GM06990 (cell line): Measurements from ENCODE around the gene SPACA1.

Experiments used
- DNase-seq: peaks from one replicate; pipeline ENCODE4 v3.0.0-alpha.2; 2011; ENCODE audit not compliant: insufficient read length; ENCODE audit errors: extremely low read depth
- H3K27me3 ChIP-seq: replicated peaks from 2 replicates; pipeline ENCODE4 v1.6.0; 2011; ENCODE audit warnings: low read length; ENCODE audit not compliant: control insufficient read depth, insufficient read depth
- H3K36me3 ChIP-seq: 2 replicates; pipeline ENCODE4 v1.5.1; 2011; ENCODE audit warnings: low read length; ENCODE audit not compliant: control insufficient read depth, insufficient read depth
- H3K4me3 ChIP-seq: replicated peaks from 2 replicates; pipeline ENCODE4 v1.5.1; 2011; ENCODE audit warnings: low read depth, mild to moderate bottlenecking, control low read depth, low read length
- CTCF ChIP-seq: IDR thresholded peaks from 2 replicates; pipeline ENCODE4 v1.5.1; 2011; ENCODE audit warnings: low read length, control low read depth, mild to moderate bottlenecking, inconsistent platforms; ENCODE audit not compliant: insufficient read depth, poor library complexity, severe bottlenecking

SPACA1 gene

GRCh38 chr6:88107241-88107640, 59.6 kb downstream of the SPACA1 start:
- TF ChIP-seq CTCF: no peak
- H3K36me3 ChIP-seq: no peaks in the 10 kb centered on the region
- no peak overlapping the region for H3K4me3 ChIP-seq
- H3K27me3 ChIP-seq: no peaks in the 10 kb centered on the region
- DNase-seq: no peak

GRCh38 chr6:88111991-88112390, 64.3 kb downstream of the SPACA1 start:
- no peak overlapping the region for H3K4me3 ChIP-seq
- no peaks in the 10 kb centered on the region for H3K27me3 ChIP-seq
- H3K36me3 ChIP-seq: no peaks in the 10 kb centered on the region
- DNase-seq: no peak
- no peak for TF ChIP-seq CTCF

GRCh38 chr6:88114838-88115237, 67.2 kb downstream of the SPACA1 start:
- H3K4me3 ChIP-seq: no peak overlapping the region
- no peaks in the 10 kb centered on the region for H3K27me3 ChIP-seq
- DNase-seq: no peak
- H3K36me3 ChIP-seq: no peaks in the 10 kb centered on the region
- no peak for TF ChIP-seq CTCF

GRCh38 chr6:88115307-88115706, 67.7 kb downstream of the SPACA1 start:
- TF ChIP-seq CTCF: no peak
- H3K4me3 ChIP-seq: no peak overlapping the region
- H3K27me3 ChIP-seq: no peaks in the 10 kb centered on the region
- DNase-seq: peak; percentile 46
- no peaks in the 10 kb centered on the region for H3K36me3 ChIP-seq

- no peaks in the 10 kb centered on the region for H3K36me3 ChIP-seq
- H3K4me3 ChIP-seq: no peak overlapping the region
- no peak for TF ChIP-seq CTCF
- no peak for DNase-seq
- H3K27me3 ChIP-seq: no peaks in the 10 kb centered on the region
These were observed 68.6 kb downstream of the SPACA1 start for GRCh38 chr6:88116276-88116675.
